UCSD-AML1 (cell line): ENCODE data around the gene CT47C1.

Experiments used
- DNase-seq: peaks from one replicate; lab custom pipeline; 2025; ENCODE audit not compliant: unreplicated experiment; lab: John Stamatoyannopoulos, UW

CT47C1 gene

DNA sequence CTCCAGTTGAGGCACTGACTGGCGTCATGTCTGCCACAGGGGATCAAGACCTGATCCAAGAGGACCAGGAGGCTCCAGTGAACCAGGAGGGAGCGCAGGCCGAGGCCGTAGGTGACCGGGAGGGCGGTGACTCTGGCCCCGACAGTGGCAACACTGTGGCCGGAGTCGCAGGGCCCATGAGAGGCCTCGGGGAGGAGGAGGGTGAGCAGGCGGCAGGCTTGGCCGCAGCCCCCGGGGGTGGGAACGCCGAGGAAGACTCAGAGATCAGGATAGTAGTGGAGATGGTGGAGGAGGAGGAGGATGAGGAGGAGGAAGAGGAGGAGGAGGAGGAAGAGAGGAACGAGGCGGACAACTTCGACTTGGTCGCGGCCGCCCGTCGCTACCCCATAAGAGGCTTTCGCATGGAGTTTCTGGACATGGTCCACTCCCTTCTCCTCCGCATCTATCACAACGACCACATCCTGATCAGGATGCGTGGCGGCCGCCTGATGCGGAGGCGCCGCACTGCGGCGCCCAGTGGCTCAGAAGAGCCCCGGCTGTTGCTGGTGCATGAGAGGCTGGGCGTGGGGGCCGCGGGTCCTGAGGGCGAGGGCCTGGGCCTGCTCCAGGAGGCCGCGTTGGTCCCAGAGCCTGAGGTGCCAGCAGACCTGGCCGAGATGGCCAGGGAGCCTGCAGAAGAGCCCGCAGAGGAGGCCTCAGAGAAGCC is 560 bp downstream of the CT47C1 start:
- no peak for DNase-seq

DNA sequence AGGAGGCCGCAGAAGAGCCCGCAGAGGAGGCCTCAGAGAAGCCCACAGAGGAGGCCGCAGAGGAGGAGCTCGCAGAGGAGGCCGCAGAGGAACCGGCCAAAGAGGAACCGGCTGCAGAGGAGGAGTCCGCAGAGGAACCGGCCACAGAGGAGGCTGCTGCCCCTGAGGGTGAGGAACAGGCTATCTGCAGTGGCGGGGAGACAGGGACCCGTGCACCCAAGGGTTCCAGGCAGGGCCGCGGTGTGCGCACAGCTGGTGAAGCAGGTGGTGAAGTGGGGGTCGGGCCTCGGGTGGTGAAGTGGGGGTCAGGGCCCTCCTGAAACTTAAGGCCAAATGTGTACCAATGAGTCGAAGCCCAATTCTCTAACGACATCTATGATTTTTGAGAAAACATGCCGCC is 1.1 kb downstream of the CT47C1 start:
- DNase-seq, result no peak

DNA sequence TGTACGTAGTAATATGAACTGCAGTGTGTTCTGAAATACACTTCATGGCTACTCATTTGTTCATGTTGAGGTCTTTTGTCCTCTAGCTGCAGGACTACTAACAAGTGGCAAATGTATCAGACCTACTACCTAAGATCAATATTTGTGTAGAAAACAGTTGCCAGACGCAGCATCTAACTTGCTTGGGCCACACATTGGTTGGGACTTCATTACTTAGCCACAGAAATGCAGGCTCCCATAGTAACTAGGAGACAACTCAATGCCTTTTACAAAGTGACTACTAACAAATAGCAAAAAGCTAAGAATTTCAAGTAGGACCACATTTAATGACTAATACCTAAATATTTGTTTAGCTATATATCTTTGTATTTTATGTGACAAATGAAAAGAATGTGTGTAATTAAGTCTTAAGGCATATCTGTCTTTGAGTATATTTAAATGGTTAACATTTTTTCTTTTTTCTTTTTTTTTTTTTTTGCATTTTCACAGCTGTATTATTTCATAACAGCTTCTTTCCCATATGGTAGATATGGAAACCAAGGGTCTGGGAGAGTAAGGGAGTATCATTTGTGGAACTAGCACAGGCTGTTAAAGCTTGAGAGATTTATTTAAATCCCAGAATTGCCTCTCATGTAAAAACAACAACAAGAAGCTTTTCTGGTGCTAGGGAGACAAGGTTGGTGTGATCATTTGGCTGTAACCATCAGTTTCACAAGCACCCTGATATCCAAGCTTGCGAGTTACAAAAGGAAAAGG is 2.7 kb downstream of the CT47C1 start:
- DNase-seq, result no peak

DNA sequence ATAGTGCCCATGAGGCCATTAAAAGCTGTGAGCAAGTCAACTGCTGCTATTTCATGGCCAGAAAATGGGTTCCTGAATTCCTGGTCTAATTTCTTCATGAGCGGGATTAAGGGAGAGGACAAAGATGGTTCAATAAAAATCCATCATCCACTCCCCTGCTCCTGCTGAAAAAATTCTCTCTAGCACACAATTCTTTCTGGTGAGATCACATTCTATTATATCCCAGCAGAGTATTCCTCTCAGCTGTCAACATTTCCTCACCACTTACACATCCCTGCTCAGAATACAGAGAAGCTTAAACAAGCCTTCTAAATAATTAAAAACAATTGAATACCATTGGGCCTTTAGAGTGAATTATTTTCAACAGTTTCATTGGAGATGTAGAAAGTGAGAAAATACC is 9.5 kb downstream of the CT47C1 start:
- no peak for DNase-seq

DNA sequence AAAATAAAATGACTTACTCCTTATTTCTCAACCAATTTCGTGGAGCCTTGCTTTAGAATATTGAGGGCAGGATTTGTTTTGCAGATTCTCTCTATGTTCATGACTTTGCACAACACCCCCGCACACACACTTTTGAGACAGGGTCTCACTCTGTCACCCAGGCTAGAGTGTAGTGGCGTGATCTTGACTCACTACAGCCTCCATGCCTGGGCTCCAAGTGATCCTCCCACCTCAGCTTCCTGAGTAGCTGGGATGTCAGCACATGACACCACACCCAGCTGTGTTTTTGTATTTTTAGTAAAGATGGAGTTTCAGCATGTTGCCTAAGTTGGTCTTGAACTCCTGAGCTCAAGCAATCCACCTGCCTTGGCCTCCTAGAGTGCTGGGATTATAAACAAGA is 12.0 kb downstream of the CT47C1 start:
- no peak for DNase-seq

DNA sequence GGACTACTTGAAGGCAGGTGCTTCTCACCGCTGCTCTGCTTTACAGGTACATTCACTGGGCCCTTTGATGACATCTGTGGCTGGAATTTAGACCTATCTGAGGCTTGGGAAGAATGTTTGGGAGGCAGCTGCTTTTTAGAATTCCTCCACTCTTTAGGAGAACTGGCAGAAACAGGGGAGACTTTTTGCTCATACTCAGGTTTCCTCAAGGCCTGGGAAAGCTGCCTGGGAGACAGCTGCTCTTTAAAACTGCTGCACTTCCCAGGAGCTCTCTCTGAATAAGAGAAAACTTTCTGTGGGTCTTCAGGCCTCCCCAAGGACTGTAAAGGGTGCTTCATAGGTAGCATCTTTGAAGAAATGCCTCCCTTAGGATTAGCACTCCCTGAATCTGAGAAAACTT is 14.3 kb downstream of the CT47C1 start:
- no peak for DNase-seq

DNA sequence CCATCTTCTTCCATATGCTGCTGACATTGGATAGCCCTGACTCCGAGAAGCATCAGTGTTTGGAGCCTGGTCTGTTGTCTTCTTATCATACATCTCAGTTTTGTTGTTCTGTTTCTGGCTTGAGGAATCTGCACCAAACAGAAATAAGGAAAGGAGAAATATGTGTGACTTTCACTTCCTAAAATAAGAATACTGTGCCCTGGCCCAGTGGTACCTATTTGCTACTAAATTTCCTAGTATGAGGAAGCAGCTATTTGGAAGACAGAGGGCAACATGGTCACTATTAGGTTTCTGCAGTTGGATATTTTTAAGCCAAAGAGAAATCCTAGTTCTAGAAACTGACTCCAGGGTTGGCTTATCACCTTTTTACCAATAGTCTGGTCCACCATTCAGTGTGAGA is 16.8 kb downstream of the CT47C1 start:
- DNase-seq, result no peak

DNA sequence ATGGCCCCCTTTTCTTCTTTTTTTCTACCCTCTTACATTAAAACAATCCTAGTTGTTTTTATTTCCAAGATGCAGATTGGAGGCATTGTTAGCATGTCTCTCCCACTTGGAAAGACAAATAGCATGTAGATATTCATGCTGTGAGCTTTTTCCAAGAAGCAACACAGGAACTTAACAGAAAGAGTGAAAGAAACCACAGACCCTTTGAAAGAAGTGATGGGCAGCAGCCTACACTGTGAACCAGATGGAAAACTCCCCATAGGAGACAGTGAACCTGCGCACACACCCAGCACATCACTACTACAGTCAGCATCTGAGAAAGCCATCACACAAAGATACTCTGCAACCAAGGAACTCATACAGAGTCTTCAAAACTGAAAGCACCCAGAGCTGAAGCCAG is 17.8 kb downstream of the CT47C1 start:
- DNase-seq, result no peak

DNA sequence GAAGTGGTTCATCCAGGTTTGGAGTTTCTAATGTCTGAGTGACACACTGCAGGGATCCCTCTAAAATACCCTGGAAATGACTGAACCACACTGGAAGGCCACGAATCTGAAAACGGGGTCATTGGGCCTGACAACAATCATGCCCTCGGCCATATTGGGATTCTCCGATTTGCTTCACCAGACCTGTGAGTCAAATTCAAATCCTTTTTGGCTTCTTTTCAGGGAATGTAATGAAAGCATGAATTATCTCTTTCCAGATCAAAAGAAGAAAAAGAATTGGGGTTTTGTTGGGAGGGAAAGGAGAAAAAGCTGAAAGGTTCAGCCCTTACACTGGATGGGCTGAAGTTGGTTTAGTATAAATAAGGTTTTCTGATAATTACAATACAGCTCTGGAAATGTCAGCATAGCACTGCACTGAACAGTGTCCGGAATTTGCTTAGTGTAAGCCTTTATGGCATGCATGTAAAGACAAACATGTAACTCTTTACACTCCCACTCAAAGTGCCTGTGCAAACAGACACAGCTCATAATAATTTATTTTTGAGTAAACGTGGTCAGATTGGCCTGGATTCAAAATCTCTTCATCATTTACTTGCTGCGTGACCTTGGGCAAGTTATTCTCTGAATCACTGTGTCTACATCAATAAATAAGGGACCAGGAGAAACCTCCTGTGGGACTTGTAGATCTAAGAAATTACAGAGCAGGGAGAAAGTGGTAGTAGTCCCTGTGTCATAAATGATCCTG is 21.4 kb downstream of the CT47C1 start:
- DNase-seq, result no peak

DNA sequence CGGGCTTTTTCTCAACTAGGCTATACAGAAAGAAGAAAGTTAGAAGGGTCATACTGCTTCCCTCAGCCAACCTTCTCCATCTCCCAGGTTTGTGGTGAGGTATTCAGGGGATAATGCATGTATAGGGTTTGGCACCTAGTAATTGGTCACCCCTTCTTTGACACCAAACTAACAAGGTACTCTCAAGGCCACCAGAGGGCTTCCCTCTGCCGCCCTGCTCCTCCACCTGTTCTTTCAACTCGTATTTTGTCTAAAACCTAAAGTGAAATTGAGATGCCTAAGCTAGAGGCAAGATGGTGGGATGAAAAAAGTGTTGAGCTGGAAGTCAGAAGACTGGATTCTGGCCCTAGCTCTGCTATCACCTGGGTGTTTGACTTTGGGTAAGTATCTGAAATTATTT is 22.0 kb downstream of the CT47C1 start:
- no peak for DNase-seq

DNA sequence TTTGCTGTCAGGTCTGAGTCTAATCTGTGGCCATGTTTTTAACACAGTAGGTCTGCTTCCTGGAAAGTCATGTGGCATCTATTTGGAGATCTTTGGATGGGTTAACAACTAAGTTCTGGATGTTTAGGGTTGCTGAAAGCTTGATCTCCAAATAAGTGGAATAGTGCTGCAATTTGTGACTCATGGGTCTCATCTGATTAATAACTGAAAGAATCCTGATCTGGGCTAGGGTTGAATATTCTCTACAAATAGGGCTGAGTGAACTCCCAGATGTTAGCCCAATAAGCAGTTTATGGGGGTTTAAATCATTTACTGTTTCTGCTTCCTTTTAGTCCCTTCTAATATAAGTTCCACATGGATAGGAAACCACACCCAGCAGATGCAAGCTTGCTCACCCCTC is 23.1 kb downstream of the CT47C1 start:
- no peak for DNase-seq

DNA sequence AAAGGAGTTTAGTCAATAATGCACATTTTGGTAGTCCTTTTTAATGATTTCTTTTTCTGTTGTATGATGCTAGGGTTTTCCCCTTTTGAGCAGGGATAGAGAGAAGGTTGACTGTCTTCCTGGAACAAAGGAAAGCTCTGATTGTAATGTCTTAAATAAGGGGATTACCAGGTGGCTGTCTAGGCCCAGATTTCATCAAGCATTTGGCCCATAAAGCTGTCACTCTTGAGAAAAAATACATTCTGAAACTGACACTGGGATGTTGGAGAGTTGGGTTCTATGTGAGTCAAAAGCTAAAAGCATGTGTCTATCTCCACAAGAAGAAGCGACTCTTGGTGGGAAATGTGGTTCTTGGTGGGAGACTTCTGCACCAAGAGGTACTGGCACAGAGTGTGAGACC is 28.4 kb downstream of the CT47C1 start:
- DNase-seq, result no peak

DNA sequence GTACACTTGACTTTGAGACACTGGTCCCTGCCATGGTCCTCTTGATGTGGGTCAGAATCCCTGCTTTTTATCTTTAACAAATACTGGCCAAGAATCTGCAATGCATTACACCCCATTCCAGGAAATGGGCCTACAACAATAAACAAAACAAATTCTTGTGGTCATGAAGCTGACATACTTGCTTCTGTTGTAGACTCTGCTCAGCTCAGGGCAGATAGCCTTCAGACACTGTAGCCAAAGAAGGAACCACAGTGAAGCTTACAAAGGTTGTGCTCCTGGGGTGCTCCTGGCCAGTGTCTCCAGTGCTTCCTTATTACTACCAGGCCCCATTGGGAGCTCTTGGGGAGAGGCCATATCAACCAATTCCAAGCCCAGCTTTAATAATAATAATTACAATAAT is 33.0 kb downstream of the CT47C1 start:
- DNase-seq, result no peak

DNA sequence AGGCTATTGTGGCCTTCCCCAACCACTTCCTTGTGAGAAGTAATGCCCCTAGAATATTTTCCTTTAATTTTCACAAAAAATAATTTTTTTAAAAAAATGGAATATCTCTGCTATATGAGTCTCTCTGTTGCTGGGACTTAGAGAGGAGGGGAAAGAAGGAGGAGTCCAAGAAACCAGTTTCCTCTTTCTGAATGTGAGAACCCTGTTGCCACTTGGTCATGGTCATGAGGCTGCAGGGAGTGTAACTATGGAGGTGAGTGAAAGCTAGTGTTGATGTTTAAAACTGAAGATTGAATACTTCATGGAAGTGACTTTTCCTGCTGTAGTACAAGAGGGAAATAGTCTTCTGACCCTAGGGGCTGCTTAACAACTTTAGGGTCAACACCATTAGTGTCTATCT is 34.4 kb downstream of the CT47C1 start:
- DNase-seq, result no peak

DNA sequence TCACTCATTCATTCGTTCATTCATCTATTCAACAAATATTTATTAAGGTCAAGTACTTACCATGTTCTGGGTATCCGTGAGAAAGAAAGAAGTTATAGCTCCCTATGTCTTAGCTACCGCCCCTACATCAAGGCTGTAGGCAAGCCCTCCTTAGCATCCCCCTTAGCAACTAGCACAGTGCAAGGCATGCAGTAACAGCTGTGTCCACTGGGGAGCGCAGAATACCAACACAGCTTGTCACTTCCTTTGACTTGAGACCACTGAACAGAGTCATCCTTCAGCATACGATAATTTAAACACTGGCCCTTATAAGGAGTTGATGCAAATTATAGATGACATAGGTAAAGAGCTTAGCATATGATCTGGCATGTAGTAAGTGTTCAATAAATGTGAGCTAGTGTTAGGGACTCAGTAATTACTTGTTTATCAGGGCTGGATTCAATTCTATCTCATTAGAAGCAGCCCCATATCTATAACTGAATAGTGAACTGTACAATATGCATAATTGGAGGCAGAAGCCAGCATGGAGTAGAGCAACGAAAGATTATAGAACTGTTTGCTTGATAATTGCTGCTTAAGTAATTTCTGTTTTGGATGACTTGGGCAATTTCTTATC is 46.1 kb downstream of the CT47C1 start:
- peak; percentile 37 for DNase-seq

DNA sequence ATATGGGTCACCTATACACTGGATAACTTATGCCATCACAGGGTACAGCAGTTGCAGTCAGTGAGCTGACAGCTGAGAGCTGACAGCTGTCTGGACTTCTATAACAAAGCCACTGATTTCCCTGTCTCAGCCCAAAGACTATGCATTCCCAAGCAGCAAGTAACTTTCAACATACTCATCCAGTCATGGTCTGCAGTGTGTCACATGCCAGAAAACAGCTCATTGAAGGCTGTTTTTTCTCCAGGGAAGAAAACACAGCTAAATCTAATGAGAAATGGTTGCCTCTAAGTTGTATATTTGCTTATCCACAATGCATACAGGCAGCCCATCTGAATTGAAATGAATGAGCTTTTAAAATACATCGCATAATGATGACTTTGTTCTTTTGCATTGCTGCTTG is 48.5 kb downstream of the CT47C1 start:
- DNase-seq, result no peak
